ENCODE data around the gene ALPK3. TPM values are rescaled to one million over a fixed set of nuclear protein-coding genes. Genes with fewer than 3 reads are reported as not detected.

Gene ALPK3
- total RNA-seq, 1 donor from 2014 or later, result 2.5 TPM

DNA sequence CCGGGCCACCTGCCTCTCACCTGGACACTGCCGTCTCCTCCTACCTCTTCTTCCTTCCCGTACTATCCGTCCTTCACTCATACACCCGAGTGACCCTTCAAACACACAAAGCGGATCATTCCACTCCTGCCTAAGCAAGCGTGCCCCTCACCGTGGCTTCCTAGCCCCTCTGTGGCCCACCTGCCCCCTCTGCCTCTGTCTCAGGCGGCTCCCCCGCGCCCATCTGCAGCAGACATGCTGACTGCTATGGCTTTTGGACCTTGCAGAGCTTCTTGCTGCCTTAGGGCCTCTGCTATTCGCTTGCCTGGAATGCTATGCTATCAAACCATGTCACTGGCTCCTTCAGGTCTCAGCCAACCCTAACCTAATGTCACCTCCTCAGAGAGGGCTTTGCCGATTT lies 105.4 kb downstream of the ALPK3 start:
- H3K4me1 ChIP-seq, result peaks cover 15% of the 10 kb centered on the region
- no peak for TF ChIP-seq POLR2A (IDR thresholded peaks at IDR 0.05)
- TF ChIP-seq POLR2AphosphoS5 (IDR thresholded peaks at IDR 0.05; ENCODE audit: insufficient read depth in 1 of 2, low read depth in 1 of 2), result no peak
- TF ChIP-seq, protein P1, sequence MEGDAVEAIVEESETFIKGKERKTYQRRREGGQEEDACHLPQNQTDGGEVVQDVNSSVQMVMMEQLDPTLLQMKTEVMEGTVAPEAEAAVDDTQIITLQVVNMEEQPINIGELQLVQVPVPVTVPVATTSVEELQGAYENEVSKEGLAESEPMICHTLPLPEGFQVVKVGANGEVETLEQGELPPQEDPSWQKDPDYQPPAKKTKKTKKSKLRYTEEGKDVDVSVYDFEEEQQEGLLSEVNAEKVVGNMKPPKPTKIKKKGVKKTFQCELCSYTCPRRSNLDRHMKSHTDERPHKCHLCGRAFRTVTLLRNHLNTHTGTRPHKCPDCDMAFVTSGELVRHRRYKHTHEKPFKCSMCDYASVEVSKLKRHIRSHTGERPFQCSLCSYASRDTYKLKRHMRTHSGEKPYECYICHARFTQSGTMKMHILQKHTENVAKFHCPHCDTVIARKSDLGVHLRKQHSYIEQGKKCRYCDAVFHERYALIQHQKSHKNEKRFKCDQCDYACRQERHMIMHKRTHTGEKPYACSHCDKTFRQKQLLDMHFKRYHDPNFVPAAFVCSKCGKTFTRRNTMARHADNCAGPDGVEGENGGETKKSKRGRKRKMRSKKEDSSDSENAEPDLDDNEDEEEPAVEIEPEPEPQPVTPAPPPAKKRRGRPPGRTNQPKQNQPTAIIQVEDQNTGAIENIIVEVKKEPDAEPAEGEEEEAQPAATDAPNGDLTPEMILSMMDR (IDR thresholded peaks at IDR 0.05), result no peak
- H3K27ac ChIP-seq, result peak overlapping the region; percentile 72

More for the DNA sequence above, 105.4 kb downstream of the ALPK3 start:
- H3K27me3 ChIP-seq, result no peaks in the 10 kb centered on the region
- no peaks in the 10 kb centered on the region for H3K9me3 ChIP-seq
- H3K36me3 ChIP-seq, result no peaks in the 10 kb centered on the region
- no peak overlapping the region for H3K4me3 ChIP-seq
- DNase-seq (ENCODE audit: extremely low spot score in 2 of 2), result no peak
- intact Hi-C loops (cut with DNase I), result loop anchor here (5.0 to 10.0 kb wide), 2 partner anchors 90 to 268 kb away; partner anchors contain the start of genes NMB and WDR73

Small RNA genes within 50 kb of the gene (small RNA-seq; reads per million reads assigned to genes)
- gene RF00402, result not detected

Other genes with a start within 250 kb of the ALPK3 start
- gene ZSCAN2, start 216.3 kb upstream of the ALPK3 start, total RNA-seq, result 7.9 TPM
- gene WDR73, start 163.1 kb upstream of the ALPK3 start, total RNA-seq, result 24.1 TPM
- gene NMB, start 159.2 kb upstream of the ALPK3 start, total RNA-seq, result 12.3 TPM
- gene SEC11A, start 101.2 kb upstream of the ALPK3 start, total RNA-seq, result 99.2 TPM
- 21.6 TPM for gene ZNF592, start 68.8 kb upstream of the ALPK3 start, total RNA-seq
- not detected for gene SLC28A1, start 67.3 kb downstream of the ALPK3 start, total RNA-seq
- 33.9 TPM for gene PDE8A, start 164.5 kb downstream of the ALPK3 start, total RNA-seq